Measurements from ENCODE around the gene PRKCG.

DNA sequence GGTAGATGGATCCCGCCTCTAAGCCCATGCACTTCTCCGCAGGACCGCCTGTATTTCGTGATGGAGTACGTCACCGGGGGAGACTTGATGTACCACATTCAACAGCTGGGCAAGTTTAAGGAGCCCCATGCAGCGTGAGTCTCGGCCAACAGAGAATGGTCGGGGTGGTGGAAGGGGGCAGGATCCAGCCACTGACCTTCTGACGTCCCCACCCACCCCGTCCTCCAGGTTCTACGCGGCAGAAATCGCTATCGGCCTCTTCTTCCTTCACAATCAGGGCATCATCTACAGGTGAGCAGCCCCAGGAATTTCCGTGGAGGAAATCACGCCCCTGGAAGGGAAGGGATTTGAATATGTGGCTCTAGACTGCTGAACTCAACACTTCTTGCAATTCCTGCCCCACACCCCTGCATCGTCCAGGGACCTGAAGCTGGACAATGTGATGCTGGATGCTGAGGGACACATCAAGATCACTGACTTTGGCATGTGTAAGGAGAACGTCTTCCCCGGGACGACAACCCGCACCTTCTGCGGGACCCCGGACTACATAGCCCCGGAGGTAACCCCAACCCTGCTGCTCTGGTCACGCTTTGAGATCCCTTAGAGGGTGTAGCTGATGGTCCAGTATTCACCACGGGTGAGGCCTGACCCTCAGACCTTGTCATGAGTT is 18.3 kb downstream of the PRKCG start:
- TF ChIP-seq, protein P1, sequence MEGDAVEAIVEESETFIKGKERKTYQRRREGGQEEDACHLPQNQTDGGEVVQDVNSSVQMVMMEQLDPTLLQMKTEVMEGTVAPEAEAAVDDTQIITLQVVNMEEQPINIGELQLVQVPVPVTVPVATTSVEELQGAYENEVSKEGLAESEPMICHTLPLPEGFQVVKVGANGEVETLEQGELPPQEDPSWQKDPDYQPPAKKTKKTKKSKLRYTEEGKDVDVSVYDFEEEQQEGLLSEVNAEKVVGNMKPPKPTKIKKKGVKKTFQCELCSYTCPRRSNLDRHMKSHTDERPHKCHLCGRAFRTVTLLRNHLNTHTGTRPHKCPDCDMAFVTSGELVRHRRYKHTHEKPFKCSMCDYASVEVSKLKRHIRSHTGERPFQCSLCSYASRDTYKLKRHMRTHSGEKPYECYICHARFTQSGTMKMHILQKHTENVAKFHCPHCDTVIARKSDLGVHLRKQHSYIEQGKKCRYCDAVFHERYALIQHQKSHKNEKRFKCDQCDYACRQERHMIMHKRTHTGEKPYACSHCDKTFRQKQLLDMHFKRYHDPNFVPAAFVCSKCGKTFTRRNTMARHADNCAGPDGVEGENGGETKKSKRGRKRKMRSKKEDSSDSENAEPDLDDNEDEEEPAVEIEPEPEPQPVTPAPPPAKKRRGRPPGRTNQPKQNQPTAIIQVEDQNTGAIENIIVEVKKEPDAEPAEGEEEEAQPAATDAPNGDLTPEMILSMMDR (IDR thresholded peaks at IDR 0.05; ENCODE audit: borderline replicate concordance, extremely low read depth, low read length, poor library complexity, severe bottlenecking) = no peak
- TF ChIP-seq EZH2 (IDR thresholded peaks at IDR 0.05; ENCODE audit: borderline replicate concordance, low read depth, low read length, severe bottlenecking) = no peak
